ENCODE data around the gene TBC1D9.

Gene TBC1D9

GRCh38 chr4:140615451-140615850 lies 140.7 kb downstream of the TBC1D9 start:
- H3K4me3 ChIP-seq (replicated peaks; ENCODE audit: low read depth, low read length) = no peak overlapping the region
- DNase-seq (ENCODE audit: low read depth) = no peak
- no peak for TF ChIP-seq CTCF (IDR thresholded peaks at IDR 0.05; ENCODE audit: low read length, missing control alignments)

DNA sequence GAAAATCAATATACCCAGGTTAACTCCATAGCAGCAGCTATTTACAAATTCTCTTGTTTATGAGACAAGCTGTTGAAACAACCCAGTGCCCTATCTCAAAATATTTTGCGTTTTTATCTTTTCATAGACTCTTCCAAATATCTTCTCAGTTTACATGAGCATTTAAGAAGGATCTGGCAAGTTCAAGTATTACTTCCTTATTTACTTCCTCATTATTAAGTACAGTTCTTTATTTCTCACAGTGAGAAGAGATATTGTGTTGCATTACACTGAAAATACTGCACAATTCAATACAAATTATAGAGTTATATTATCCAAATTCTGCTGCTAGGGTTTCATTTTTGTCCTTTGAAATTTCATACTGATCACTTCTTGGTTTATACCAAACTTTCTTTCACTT lies 143.8 kb downstream of the TBC1D9 start:
- no peak for DNase-seq (ENCODE audit: low read depth)

DNA sequence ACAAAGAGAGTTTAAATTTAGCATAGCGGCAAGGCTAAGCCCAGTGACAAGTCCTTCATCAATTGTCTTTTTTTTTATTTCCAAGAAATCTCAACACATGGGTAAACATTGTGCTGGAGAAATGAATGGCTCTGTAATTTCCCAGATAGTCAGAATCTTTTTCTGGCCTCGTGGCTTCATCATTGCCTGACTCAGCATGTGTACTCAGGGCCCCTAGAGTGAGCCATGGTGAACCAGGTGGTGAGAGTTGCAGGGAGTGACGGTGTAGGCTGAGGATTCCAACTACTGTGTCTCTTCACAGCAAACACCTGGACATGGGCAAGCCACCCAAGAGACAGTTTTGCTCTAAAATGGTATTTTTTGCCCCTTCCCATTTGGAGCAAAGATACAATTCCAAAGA lies 144.3 kb downstream of the TBC1D9 start:
- TF ChIP-seq CTCF (IDR thresholded peaks at IDR 0.05; ENCODE audit: low read length, missing control alignments) = no peak
- H3K4me3 ChIP-seq (replicated peaks; ENCODE audit: low read depth, low read length) = no peak overlapping the region
- DNase-seq (ENCODE audit: low read depth) = no peak

More for the DNA sequence above, 143.8 kb downstream of the TBC1D9 start:
- TF ChIP-seq CTCF (IDR thresholded peaks at IDR 0.05; ENCODE audit: low read length, missing control alignments) = no peak
- no peak overlapping the region for H3K4me3 ChIP-seq (replicated peaks; ENCODE audit: low read depth, low read length)

DNA sequence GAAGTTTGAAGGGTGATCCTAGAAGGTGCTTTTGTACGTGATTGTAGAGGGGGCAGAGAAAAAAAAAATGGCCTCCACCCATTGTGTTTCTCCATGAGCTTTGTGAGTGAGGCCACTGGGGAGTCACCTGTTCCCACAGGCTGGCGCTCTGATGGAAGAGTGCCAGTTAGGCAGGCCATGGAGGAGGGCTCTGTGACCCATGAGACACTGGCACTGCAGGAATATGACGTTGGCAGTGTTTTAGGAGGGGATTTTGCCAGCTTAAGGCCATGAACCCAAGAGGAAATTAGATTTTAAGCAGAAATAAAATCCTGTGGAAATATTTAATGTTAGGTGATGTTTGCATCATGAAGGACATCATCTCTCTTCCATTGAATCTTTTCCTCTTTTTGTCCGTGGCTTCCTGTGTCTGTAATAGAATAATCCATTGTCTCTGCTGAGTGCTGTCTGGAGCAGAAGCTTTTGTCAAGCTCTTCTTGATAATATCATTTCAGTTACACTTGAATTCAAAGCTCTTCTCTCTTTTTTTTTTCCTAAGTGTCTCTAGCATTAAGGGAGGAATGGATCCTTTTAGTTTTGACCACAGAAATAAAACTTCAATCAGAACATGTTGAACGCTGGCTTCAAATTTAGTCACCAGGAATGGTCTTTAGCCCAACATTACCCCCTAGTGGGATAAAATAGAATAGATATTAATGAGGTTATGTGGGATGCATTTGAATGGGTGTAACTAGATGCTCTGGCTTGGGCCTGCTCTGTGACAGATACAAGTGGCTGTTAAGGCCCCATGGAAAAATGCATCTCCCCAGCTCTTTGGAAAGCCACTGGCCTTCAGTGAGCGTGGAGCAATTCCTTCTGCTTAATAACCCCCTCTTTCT lies 146.4 kb downstream of the TBC1D9 start:
- TF ChIP-seq CTCF (IDR thresholded peaks at IDR 0.05; ENCODE audit: low read length, missing control alignments) = peak; percentile 51
- no peak overlapping the region for H3K4me3 ChIP-seq (replicated peaks; ENCODE audit: low read depth, low read length)
- peak; percentile 66 for DNase-seq (ENCODE audit: low read depth)

- DNase-seq (ENCODE audit: low read depth) = no peak
- no peak overlapping the region for H3K4me3 ChIP-seq (replicated peaks; ENCODE audit: low read depth, low read length)
- no peak for TF ChIP-seq CTCF (IDR thresholded peaks at IDR 0.05; ENCODE audit: low read length, missing control alignments)
Measured at GRCh38 chr4:140607852-140608251, 148.3 kb downstream of the TBC1D9 start.

- H3K4me3 ChIP-seq (replicated peaks; ENCODE audit: low read depth, low read length) = no peak overlapping the region
- DNase-seq (ENCODE audit: low read depth) = no peak
- no peak for TF ChIP-seq CTCF (IDR thresholded peaks at IDR 0.05; ENCODE audit: low read length, missing control alignments)
Measured at GRCh38 chr4:140604544-140604943, 151.6 kb downstream of the TBC1D9 start.

DNA sequence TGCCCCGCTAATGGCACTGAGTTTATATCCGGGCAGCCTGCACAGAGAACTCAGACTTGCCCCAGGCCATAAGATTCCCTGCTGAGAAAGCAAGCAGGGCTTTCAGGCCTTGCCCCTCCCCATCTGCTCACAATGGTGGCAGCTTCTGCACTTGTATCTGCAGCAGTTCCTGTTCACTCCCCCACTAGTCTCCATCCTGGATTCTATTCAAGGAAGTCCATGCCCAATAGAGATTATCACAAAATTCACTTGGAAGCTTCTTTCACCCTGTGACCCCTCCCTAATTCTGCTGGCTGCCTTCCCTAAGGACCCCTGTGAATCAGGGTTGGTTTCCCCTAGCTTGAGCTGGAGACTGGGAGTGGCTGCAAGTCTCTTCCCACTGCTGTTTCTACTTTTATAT lies 152.9 kb downstream of the TBC1D9 start:
- DNase-seq (ENCODE audit: low read depth) = peak; percentile 17
- H3K4me3 ChIP-seq (replicated peaks; ENCODE audit: low read depth, low read length) = no peak overlapping the region
- no peak for TF ChIP-seq CTCF (IDR thresholded peaks at IDR 0.05; ENCODE audit: low read length, missing control alignments)
